Breast epithelium (tissue), 3 donors: Measurements from ENCODE around the gene PSMG3.

Experiments used
- CTCF ChIP-seq, 3 donors: fragments of 450-650 bp; IDR thresholded peaks; one replicate each; pipeline ENCODE4 v1.5.1; 2016 to 2017; ENCODE audit warnings: antibody characterized with exemption in 3 of 3, mild to moderate bottlenecking in 3 of 3, moderate library complexity in 3 of 3
- POLR2A ChIP-seq: fragments of 450-650 bp; IDR thresholded peaks from one replicate; pipeline ENCODE4 v1.6.1; 2016; ENCODE audit warnings: antibody characterized with exemption, mild to moderate bottlenecking, moderate library complexity
- POLR2AphosphoS5 ChIP-seq, 3 donors: sonication (generic); formaldehyde crosslinking; IDR thresholded peaks; one replicate each; pipeline ENCODE4 v1.6.1; 2017; ENCODE audit warnings: antibody characterized with exemption in 3 of 3

GRCh38 chr7:1591876-1592275, 22.0 kb upstream of the PSMG3 start:
- TF ChIP-seq CTCF (IDR thresholded peaks at IDR 0.05) (no peak), POLR2A (no peak), POLR2AphosphoS5 (IDR thresholded peaks at IDR 0.05) (no peak)
